ENCODE results near the gene CERK. TPM values are rescaled to one million over a fixed set of nuclear protein-coding genes. Genes with fewer than 3 reads are reported as not detected.

CERK gene
- total and polyA plus RNA-seq, 2 experiments from 2014 or later: 37.2 to 74.9 TPM

GRCh38 chr22:46657996-46658947, 79.8 kb downstream of the CERK start:
- Histone ChIP-seq H3K27me3 (no peaks in the 10 kb centered on the region), H3K4me1 (ENCODE audit: low read depth) (peaks cover 23% of the 10 kb centered on the region), H3K9me3 (ENCODE audit: low read depth) (no peaks in the 10 kb centered on the region), H3K36me3 (no peaks in the 10 kb centered on the region), H3K27ac (no peak overlapping the region), H3K4me3 (no peak overlapping the region)
- TF ChIP-seq, protein P1, sequence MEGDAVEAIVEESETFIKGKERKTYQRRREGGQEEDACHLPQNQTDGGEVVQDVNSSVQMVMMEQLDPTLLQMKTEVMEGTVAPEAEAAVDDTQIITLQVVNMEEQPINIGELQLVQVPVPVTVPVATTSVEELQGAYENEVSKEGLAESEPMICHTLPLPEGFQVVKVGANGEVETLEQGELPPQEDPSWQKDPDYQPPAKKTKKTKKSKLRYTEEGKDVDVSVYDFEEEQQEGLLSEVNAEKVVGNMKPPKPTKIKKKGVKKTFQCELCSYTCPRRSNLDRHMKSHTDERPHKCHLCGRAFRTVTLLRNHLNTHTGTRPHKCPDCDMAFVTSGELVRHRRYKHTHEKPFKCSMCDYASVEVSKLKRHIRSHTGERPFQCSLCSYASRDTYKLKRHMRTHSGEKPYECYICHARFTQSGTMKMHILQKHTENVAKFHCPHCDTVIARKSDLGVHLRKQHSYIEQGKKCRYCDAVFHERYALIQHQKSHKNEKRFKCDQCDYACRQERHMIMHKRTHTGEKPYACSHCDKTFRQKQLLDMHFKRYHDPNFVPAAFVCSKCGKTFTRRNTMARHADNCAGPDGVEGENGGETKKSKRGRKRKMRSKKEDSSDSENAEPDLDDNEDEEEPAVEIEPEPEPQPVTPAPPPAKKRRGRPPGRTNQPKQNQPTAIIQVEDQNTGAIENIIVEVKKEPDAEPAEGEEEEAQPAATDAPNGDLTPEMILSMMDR (IDR thresholded peaks at IDR 0.05; ENCODE audit: low read depth, low read length): no peak
- DNase-seq (ENCODE audit: low read depth in 1 of 2, low spot score in 1 of 2): no peak

DNA sequence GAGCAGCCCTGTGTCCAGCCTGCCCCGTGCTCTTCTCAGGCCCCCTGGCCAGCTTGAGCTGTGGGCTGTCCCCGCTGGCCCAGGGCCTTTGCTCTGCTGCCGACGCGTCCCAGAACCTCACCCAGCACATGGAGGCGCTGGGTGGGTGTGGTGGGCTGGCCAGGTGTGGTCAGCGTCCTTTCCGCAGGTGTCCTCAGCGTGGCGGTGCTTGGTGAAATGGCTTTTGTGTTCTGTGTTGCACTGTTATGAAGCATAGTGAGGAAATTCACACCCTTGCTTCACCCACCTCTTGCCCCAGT, 80.4 kb downstream of the CERK start:
- no peaks in the 10 kb centered on the region for H3K36me3 ChIP-seq
- H3K9me3 ChIP-seq (ENCODE audit: low read depth): no peaks in the 10 kb centered on the region
- no peak overlapping the region for H3K27ac ChIP-seq
- H3K4me1 ChIP-seq (ENCODE audit: low read depth): peaks cover 22% of the 10 kb centered on the region
- H3K4me3 ChIP-seq: no peak overlapping the region
- DNase-seq (ENCODE audit: low read depth in 1 of 2, low spot score in 1 of 2): no peak
- H3K27me3 ChIP-seq: no peaks in the 10 kb centered on the region
- TF ChIP-seq, protein P1 (IDR thresholded peaks at IDR 0.05; ENCODE audit: low read depth, low read length): no peak

DNA sequence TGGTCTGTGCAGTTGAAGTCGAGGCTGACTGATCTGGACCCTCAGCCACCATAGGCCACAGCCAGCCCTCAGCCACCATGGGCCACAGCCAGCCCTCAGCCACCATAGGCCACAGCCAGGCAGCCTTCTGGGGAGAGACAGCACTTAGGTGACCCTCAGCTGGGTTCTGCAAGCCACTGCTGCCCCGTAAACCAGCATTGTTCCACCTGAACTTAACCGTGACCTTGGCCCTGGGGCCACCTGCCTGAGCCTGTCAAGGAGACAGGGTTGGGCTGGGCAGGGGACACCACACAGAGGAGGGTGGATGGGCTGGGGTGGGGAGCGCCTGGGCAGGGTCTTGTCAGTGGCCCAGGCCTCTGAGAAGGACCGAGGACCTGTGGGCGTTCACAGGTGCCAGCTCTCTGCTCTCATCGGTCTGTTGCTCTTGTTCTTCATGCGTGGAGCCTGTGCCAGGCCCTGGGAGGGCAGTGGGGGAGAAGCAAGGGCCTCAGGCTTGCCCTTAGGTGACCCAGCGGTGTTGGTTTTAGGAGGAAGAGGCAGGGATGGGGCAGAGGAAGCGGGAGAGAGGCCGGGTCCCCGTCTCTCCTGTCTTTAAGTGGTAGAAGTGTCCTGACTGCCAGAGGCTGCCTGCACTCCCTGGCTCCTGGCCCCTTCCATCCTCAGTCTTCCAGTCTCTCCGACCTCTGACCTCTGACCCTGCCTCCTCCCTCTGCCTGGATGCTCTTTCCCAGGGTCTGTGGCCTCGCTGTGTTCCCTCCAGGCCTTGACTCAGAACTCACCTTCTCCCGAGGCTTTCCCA, 81.0 kb downstream of the CERK start:
- no peak for DNase-seq (ENCODE audit: low read depth in 1 of 2, low spot score in 1 of 2)
- no peak overlapping the region for H3K4me3 ChIP-seq
- H3K4me1 ChIP-seq (ENCODE audit: low read depth): peaks cover 24% of the 10 kb centered on the region
- H3K27me3 ChIP-seq: no peaks in the 10 kb centered on the region
- no peaks in the 10 kb centered on the region for H3K36me3 ChIP-seq
- TF ChIP-seq, protein P1 (IDR thresholded peaks at IDR 0.05; ENCODE audit: low read depth, low read length): no peak
- H3K27ac ChIP-seq: no peak overlapping the region
- no peaks in the 10 kb centered on the region for H3K9me3 ChIP-seq (ENCODE audit: low read depth)

DNA sequence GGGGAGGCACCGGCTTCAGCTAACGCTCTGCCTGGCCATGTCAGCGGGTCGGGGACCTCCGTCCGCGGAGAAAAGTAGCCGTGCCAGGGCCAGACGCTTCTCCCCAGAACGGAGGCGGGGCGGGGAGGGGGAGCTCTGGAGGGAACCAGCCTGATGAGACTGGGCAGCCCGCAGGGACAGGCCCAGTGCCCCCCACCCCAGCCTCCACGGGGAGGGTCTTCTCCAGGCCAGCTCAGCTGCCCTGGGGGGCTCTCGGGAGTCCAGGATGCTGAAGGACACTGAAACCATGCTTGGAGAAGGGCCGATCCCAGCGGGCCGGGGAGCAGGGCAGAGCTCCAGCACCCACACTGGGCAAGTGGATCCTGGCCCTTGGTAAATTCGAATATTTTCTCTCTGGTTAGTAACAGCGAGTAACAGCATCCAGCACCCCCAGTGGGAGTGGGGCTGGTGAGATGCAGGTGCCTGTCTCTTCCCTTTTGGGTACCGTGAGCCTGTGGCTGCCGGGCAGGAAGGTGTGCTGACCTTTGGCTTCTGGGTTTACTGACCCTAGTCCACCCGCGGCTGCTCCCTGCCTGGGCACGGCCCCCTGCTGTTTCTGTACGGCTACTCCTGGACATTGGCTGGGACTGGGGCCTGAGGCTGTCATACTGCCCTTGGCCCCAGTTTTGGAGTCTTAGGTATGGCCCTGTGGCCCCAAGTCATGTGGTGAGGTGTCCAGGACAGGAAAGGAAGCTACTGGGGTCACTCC, 82.0 kb downstream of the CERK start:
- Histone ChIP-seq H3K4me3 (no peak overlapping the region), H3K4me1 (ENCODE audit: low read depth) (peaks cover 14% of the 10 kb centered on the region), H3K9me3 (ENCODE audit: low read depth) (no peaks in the 10 kb centered on the region), H3K36me3 (no peaks in the 10 kb centered on the region), H3K27ac (no peak overlapping the region), H3K27me3 (no peaks in the 10 kb centered on the region)
- DNase-seq (ENCODE audit: low read depth in 1 of 2, low spot score in 1 of 2): no peak
- TF ChIP-seq, protein P1 (IDR thresholded peaks at IDR 0.05; ENCODE audit: low read depth, low read length): no peak

DNA sequence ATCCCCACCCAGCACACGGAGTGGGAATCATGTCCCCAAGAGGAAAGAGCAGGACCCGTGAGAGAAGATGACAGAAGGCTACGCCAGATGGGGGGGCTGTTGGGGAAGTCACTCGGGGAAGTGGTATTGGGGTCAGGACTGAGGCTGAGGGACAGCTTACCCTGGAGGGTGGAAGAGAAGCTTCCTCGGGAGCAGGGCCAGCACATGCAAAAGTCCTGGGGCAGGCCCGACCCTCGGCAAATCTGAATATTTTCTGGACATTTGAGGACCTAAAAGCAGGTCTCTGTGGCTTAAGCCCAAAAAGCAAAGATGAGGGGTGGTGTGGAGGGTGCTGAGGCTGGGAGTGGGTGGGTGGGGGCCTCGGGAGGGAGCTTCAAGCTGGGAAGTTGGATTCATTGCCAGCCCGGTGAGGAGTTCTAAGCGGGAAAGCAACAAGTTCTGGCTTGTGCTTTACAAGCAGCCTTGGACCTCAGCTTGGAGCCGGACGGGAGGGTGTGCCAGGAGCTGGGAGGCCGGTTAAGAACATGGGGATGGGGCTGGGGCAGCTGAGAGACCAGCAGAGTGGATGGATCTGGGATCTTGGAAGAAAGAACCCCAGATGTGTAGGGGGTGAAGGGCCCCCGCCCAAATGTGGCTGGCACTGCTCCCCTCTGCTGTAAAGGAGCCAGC, 83.0 kb downstream of the CERK start:
- TF ChIP-seq, protein P1 (IDR thresholded peaks at IDR 0.05; ENCODE audit: low read depth, low read length): no peak
- Histone ChIP-seq H3K27me3 (no peaks in the 10 kb centered on the region), H3K9me3 (ENCODE audit: low read depth) (no peaks in the 10 kb centered on the region), H3K4me3 (no peak overlapping the region), H3K4me1 (ENCODE audit: low read depth) (peaks cover 15% of the 10 kb centered on the region), H3K27ac (no peak overlapping the region), H3K36me3 (no peaks in the 10 kb centered on the region)
- DNase-seq (ENCODE audit: low read depth in 1 of 2, low spot score in 1 of 2): no peak
